Pons (tissue), 1 donor: ENCODE results near the gene JMJD8.
"Not testable (repeated sequence)": the region's sequence is repeated elsewhere in the genome, so short reads cannot be mapped to it uniquely, and the experiment has no call there.

Source experiments
- DNase-seq: peaks from one replicate; pipeline ENCODE4 v3.0.0-alpha.2; 2016; ENCODE audit warnings: low spot score

Gene JMJD8

GRCh38 chr16:722835-723633 is 38.9 kb upstream of the JMJD8 start:
- DNase-seq, result no peak

GRCh38 chr16:721765-722540 is 37.8 kb upstream of the JMJD8 start:
- DNase-seq, result no peak

- peak; percentile 59 for DNase-seq
Measured at GRCh38 chr16:720990-721764, 37.0 kb upstream of the JMJD8 start, which contains the start of gene ANTKMT. TSS of gene ANTKMT (plus strand) at chr16:721146. CDS start at chr16:721275, 129 bp downstream.

GRCh38 chr16:720447-720989 is 36.4 kb upstream of the JMJD8 start:
- peak; percentile 79 for DNase-seq

GRCh38 chr16:719815-720446 is 35.8 kb upstream of the JMJD8 start:
- DNase-seq, result no peak

GRCh38 chr16:718922-719321 is 34.8 kb upstream of the JMJD8 start:
- DNase-seq, result no peak

- DNase-seq, result no peak
Measured at GRCh38 chr16:718389-718788, 34.3 kb upstream of the JMJD8 start.

- DNase-seq, result no peak
Measured at GRCh38 chr16:717450-718245, 33.5 kb upstream of the JMJD8 start.

GRCh38 chr16:716768-717325 is 32.7 kb upstream of the JMJD8 start:
- DNase-seq, result no peak

GRCh38 chr16:716200-716568 is 32.0 kb upstream of the JMJD8 start:
- DNase-seq, result peak; percentile 94

GRCh38 chr16:715477-716199 is 31.5 kb upstream of the JMJD8 start:
- DNase-seq, result no peak

- DNase-seq, result peak; percentile 80
Measured at GRCh38 chr16:714558-715476, 30.7 kb upstream of the JMJD8 start, which contains the start of gene METRN. TSS of gene METRN (plus strand) at chr16:715118. CDS start at chr16:715290, 172 bp downstream.

GRCh38 chr16:714079-714478 is 29.9 kb upstream of the JMJD8 start:
- no peak for DNase-seq

GRCh38 chr16:712740-713250 is 28.7 kb upstream of the JMJD8 start:
- not testable (repeated sequence) for DNase-seq

GRCh38 chr16:711548-712320 is 27.6 kb upstream of the JMJD8 start:
- DNase-seq, result no peak

GRCh38 chr16:711084-711483 is 26.9 kb upstream of the JMJD8 start:
- DNase-seq, result no peak

- no peak for DNase-seq
Measured at GRCh38 chr16:710500-711075, 26.5 kb upstream of the JMJD8 start.
